GM18508 (cell line): ENCODE results near the gene ZNF829.

Experiments used
- ATAC-seq: cut with Tn5 transposase; IDR thresholded peaks from one replicate; pipeline ENCODE4 v1.9.1; 2021; ENCODE audit warnings: moderate number of reproducible peaks; ENCODE audit not compliant: insufficient read depth, unreplicated experiment

ZNF829 gene

GRCh38 chr19:36915992-36916830 lies at the start of gene ZNF829, which contains the start of gene ZNF568:
TSS of gene ZNF829 (minus strand) at chr19:36916291. CDS start at chr19:36915167, 1,124 bp downstream.
TSS of gene ZNF568 (plus strand) at chr19:36916332. CDS start at chr19:36922771, 6,439 bp downstream.
- ATAC-seq: peak; percentile 87

- ATAC-seq: no peak
Observed at GRCh38 chr19:36963280-36963679, 47.2 kb upstream of the ZNF829 start.

- no peak for ATAC-seq
Observed at GRCh38 chr19:36962346-36962745, 46.3 kb upstream of the ZNF829 start.

GRCh38 chr19:36950335-36951119 lies 34.4 kb upstream of the ZNF829 start:
- ATAC-seq: no peak

GRCh38 chr19:36939153-36939552 lies 23.1 kb upstream of the ZNF829 start:
- ATAC-seq: no peak

GRCh38 chr19:36931684-36932083 lies 15.6 kb upstream of the ZNF829 start:
- no peak for ATAC-seq

- no peak for ATAC-seq
Observed at GRCh38 chr19:36918090-36918489, 2.0 kb upstream of the ZNF829 start.

- ATAC-seq: no peak
Observed at GRCh38 chr19:36916991-36917390, 900 bp upstream of the ZNF829 start.

GRCh38 chr19:36898422-36898821 lies 17.7 kb downstream of the ZNF829 start:
- ATAC-seq: no peak

GRCh38 chr19:36894849-36895383 lies 21.2 kb downstream of the ZNF829 start:
- no peak for ATAC-seq

GRCh38 chr19:36891768-36892357 lies 24.2 kb downstream of the ZNF829 start:
- ATAC-seq: no peak

GRCh38 chr19:36876993-36877938 lies 38.8 kb downstream of the ZNF829 start:
- no peak for ATAC-seq

GRCh38 chr19:36851898-36852297 lies 64.2 kb downstream of the ZNF829 start:
- ATAC-seq: no peak

GRCh38 chr19:36850559-36851442 lies 65.3 kb downstream of the ZNF829 start, which contains the start of gene ZNF345:
TSS of gene ZNF345 (plus strand) at chr19:36850876. CDS start at chr19:36876831, 25,955 bp downstream.
- peak; percentile 47 for ATAC-seq

GRCh38 chr19:36849701-36850558 lies 66.2 kb downstream of the ZNF829 start:
- peak; percentile 54 for ATAC-seq

- no peak for ATAC-seq
Observed at GRCh38 chr19:36847968-36848367, 68.1 kb downstream of the ZNF829 start.

GRCh38 chr19:36838784-36839324 lies 77.2 kb downstream of the ZNF829 start:
- ATAC-seq: no peak
